ENCODE results near the gene TNF.

TNF gene

GRCh38 chr6:31626952-31627351 is 51.6 kb downstream of the TNF start:
- no peak for DNase-seq (ENCODE audit: low read depth in 2 of 3, low spot score in 2 of 3)

- DNase-seq (ENCODE audit: low read depth in 2 of 3, low spot score in 2 of 3) = no peak
Measured at GRCh38 chr6:31627690-31628287, 52.4 kb downstream of the TNF start.
